Measurements from ENCODE around the gene GABRA6. TPM values are rescaled to one million over a fixed set of nuclear protein-coding genes. Genes with fewer than 3 reads are reported as not detected.

Gene GABRA6
- total and polyA plus RNA-seq, 2 of the 13 experiments (the other 11 are each of a cell fraction or from before 2014, with no cell fraction given): not detected

DNA sequence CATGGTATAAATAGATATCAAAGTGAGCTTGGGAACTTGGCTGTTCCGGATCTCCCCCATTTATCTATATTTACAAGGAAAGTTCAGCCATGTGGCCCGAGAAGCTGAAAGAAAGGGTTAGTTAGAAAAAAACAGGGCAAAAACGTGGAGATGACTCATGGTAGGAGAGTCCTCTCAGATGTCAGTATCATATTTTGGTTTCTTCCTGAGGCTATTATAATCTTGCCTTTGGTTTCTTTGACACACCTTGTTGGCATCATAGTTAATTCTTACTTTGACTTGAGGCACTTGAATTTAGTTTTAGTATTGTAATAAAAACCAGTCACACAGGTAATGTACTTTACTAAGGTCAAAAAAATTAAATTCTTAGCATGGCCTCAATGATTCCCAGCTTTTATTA is 59.9 kb downstream of the GABRA6 start (continued):
- TF ChIP-seq, protein P1, sequence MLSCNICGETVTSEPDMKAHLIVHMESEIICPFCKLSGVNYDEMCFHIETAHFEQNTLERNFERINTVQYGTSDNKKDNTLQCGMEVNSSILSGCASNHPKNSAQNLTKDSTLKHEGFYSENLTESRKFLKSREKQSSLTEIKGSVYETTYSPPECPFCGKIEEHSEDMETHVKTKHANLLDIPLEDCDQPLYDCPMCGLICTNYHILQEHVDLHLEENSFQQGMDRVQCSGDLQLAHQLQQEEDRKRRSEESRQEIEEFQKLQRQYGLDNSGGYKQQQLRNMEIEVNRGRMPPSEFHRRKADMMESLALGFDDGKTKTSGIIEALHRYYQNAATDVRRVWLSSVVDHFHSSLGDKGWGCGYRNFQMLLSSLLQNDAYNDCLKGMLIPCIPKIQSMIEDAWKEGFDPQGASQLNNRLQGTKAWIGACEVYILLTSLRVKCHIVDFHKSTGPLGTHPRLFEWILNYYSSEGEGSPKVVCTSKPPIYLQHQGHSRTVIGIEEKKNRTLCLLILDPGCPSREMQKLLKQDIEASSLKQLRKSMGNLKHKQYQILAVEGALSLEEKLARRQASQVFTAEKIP (CRISPR knock-in tag; IDR thresholded peaks at IDR 0.05; ENCODE audit: borderline replicate concordance): no peak
- TF ChIP-seq ZNF431 (CRISPR knock-in tag; IDR thresholded peaks at IDR 0.05; ENCODE audit: borderline replicate concordance, low read depth) (no peak), HMGA1 (CRISPR knock-in tag; conservative IDR thresholded peaks at IDR 0.05) (no peak)
- TF ChIP-seq, protein P2, sequence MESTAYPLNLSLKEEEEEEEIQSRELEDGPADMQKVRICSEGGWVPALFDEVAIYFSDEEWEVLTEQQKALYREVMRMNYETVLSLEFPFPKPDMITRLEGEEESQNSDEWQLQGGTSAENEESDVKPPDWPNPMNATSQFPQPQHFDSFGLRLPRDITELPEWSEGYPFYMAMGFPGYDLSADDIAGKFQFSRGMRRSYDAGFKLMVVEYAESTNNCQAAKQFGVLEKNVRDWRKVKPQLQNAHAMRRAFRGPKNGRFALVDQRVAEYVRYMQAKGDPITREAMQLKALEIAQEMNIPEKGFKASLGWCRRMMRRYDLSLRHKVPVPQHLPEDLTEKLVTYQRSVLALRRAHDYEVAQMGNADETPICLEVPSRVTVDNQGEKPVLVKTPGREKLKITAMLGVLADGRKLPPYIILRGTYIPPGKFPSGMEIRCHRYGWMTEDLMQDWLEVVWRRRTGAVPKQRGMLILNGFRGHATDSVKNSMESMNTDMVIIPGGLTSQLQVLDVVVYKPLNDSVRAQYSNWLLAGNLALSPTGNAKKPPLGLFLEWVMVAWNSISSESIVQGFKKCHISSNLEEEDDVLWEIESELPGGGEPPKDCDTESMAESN (CRISPR knock-in tag; conservative IDR thresholded peaks at IDR 0.05): no peak

DNA sequence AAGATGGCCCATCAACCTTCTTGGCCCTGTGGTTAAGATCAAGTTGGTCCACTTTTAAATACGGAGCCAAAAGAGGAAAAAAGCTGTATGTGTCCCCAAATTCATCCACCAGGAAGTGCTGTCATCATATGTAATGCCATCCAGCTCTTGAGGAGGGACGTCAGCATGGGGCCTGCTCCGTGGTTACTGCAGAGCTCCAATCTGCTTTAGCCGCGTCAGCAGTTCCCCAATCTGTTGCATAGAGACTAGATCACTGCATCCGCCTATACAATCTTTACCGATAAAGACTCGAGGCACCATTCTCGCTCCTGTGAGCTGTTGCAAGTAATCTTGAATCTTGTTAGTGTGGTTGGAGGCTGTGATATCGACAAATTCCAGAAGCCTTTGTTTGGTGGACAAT is 65.7 kb downstream of the GABRA6 start:
- no TSS peak for BruUV-seq (replicated peaks)
- no peak overlapping the region for H3K27ac ChIP-seq (ENCODE audit: extremely low read length, insufficient read depth, low read length)
- no peaks in the 10 kb centered on the region for H3K79me2 ChIP-seq (ENCODE audit: insufficient read depth, low read length)
- H3K27me3 ChIP-seq (ENCODE audit: control insufficient read depth in 1 of 2, insufficient read depth in 2 of 2, low read length in 2 of 2): no peaks in the 10 kb centered on the region; a peak in 1 of 5 replicates
- no peak for FAIRE-seq
- DNase-seq (ENCODE audit: low spot score): no peak
- intact Hi-C loops (cut with micrococcal nuclease; ENCODE audit: unreplicated experiment): no loop called here
- ATAC-seq: no peak
- H3K9me3 ChIP-seq (ENCODE audit: low read length): no peaks in the 10 kb centered on the region
- H4K20me1 ChIP-seq (ENCODE audit: insufficient read depth, low read length): no peaks in the 10 kb centered on the region
- H3K9ac ChIP-seq (ENCODE audit: insufficient read depth, low read depth, low read length): no peak overlapping the region
- WGBS (ENCODE audit: low lambda C conversion rate): 42% methylated on average over 9 of the region's 10 CpGs
- POLR2A ChIA-PET: no interaction called here
- no peak overlapping the region for H3K4me2 ChIP-seq (ENCODE audit: low read depth, low read length)
- H3K36me3 ChIP-seq (replicated peaks in 1 of 2; ENCODE audit: control insufficient read depth in 1 of 2, insufficient read depth in 2 of 2, low read length in 2 of 2): no peaks in the 10 kb centered on the region
- no peaks in the 10 kb centered on the region for H3K4me1 ChIP-seq (ENCODE audit: insufficient read depth, low read length)
- no peak overlapping the region for H2AFZ ChIP-seq (ENCODE audit: low read length)
- in situ Hi-C loops (cut with HindIII; ENCODE audit: extremely low pct_ligation_motif_present, low pct_unique_long_range_greater_than_20kb): no loop called here
- CTCF ChIA-PET (ENCODE audit: low intra/inter-chr PET ratio, low total read pairs): no interaction called here
- TF ChIP-seq, protein P3, sequence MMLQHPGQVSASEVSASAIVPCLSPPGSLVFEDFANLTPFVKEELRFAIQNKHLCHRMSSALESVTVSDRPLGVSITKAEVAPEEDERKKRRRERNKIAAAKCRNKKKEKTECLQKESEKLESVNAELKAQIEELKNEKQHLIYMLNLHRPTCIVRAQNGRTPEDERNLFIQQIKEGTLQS (CRISPR knock-in tag; IDR thresholded peaks at IDR 0.05): no peak
- TF ChIP-seq ZNF746 (CRISPR knock-in tag; IDR thresholded peaks at IDR 0.05): no peak
- peak; percentile 46 to 76 for TF ChIP-seq MAFK (conservative IDR thresholded peaks at IDR 0.05 in 1 of 2, IDR thresholded peaks at IDR 0.05 in 1 of 2; ENCODE audit: low read length in 2 of 2)
- no peak for TF ChIP-seq ZNF512B (CRISPR knock-in tag; IDR thresholded peaks at IDR 0.05; ENCODE audit: borderline replicate concordance)
- TF ChIP-seq ZNF616 (CRISPR knock-in tag; IDR thresholded peaks at IDR 0.05; ENCODE audit: low read depth): no peak
- TF ChIP-seq MAFF (IDR thresholded peaks at IDR 0.05; ENCODE audit: low read depth, low read length): peak; percentile 56
- no peak overlapping the region for H3K4me3 ChIP-seq (replicated peaks in 1 of 3; ENCODE audit: insufficient read depth in 1 of 3, low read depth in 2 of 3, low read length in 3 of 3)
